GM21381 (cell line): ENCODE data around the gene PCDHA10.

Experiments
- ATAC-seq: cut with Tn5 transposase; IDR thresholded peaks from one replicate; pipeline ENCODE4 v1.9.1; 2021; ENCODE audit warnings: mild to moderate bottlenecking, moderate library complexity; ENCODE audit not compliant: unreplicated experiment

The PCDHA10 gene

DNA sequence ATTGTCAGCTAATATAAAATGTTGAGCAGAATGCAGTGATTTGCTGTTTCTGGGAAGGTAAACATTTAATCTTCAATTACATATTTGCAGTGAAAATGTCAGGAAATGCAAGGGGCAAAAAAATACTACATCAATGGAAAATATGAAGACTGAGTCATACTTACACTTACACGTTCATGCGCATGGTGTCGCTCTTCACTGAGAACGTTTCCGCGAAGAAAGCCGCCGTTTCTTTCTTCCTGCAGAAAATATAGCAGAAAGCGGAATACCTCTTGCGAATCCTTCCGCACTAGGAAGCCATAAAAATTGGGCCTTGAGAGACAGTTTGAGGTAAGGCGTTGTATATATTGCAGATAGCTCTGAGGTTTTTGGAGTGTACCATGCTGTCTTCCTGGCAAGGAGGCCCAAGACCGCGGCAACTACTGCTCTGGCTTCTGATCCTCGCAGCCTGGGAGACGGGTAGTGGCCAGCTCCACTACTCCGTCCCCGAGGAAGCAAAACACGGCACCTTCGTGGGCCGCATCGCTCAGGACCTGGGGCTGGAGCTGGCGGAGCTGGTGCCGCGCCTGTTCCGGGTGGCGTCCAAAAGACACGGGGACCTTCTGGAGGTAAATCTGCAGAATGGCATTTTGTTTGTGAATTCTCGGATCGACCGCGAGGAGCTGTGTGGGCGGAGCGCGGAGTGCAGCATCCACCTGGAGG, 26.3 kb downstream of the PCDHA10 start, which contains the start of gene PCDHA13:
TSS of gene PCDHA13 (plus strand) at position 236 of the 702 bp plus-strand sequence. CDS start at position 381, 145 bp downstream.
- no peak for ATAC-seq

DNA sequence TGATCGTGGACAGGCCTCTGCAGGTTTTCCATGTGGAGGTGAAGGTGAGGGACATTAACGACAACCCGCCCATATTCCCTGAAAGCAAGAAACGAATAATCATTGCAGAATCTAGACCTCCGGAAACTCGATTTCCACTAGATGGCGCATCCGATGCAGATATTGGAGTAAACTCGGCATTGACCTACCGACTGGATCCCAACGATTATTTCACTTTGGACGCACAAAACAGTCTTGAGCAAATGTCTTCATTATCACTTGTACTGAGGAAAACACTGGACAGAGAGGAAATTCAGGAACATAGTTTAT, 26.8 kb downstream of the PCDHA10 start:
- ATAC-seq: no peak

DNA sequence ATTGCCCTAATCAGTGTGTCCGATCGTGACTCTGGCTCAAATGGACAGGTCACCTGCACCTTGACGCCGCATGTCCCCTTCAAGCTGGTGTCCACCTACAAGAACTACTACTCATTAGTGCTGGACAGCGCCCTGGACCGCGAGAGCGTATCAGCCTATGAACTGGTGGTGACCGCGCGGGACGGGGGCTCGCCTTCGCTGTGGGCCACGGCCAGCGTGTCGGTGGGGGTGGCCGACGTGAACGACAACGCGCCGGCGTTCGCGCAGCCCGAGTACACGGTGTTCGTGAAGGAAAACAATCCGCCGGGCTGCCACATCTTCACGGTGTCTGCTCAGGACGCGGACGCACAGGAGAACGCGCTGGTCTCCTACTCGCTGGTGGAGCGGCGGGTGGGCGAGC, 27.7 kb downstream of the PCDHA10 start:
- ATAC-seq: no peak

DNA sequence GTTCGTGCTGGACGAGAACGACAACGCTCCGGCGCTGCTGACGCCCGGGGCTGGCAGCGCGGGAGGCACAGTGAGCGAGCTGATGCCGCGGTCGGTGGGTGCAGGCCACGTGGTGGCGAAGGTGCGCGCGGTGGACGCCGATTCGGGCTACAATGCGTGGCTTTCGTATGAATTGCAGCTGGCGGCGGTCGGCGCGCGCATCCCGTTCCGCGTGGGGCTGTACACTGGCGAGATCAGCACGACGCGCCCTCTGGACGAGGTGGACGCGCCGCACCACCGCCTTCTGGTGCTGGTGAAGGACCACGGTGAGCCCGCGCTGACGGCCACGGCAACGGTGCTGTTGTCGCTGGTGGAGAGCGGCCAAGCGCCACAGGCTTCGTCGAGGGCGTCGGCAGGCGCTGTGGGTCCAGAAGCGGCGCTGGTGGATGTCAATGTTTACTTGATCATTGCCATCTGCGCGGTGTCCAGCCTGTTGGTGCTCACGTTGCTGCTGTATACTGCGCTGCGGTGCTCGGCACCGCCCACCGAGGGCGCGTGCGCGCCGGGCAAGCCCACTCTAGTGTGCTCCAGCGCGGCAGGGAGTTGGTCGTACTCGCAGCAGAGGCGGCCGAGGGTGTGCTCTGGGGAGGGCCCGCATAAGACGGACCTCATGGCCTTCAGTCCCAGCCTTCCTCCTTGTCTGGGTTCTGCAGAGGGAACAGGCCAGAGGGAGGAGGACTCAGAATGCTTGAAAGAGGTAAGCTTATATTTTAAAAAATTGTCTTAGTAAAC, 28.4 kb downstream of the PCDHA10 start:
- no peak for ATAC-seq

DNA sequence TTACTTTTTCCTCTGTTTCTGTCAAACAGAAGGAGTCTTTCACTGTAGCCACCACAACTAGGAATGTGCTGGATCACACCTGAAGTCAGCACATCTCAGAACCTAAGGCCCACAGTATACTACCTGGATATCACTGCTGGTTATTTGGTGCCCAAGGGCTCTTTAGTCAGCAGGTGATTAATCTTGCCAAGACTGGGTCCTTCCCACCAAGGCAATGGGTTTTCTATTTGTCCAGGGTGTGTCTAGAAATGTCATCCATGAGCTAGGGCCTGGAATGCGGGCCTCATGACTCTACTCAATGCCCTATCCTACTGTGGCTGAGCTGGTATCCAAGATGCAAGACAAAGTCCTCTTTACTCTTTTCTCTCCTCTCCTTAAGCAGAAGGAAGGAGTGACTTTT, 60.6 kb downstream of the PCDHA10 start:
- no peak for ATAC-seq
